Transverse colon (tissue), 4 donors: Measurements from ENCODE around the gene ESPL1. TPM values are rescaled to one million over a fixed set of nuclear protein-coding genes. Genes with fewer than 3 reads are reported as not detected.
A peak's percentile ranks its signal among the peaks of the same experiment; 100 is the strongest.

Source experiments
- DNase-seq: peaks from one replicate; pipeline ENCODE4 v3.0.0-alpha.2; 2019
- H3K27ac ChIP-seq, 4 donors: fragments of 200-600 bp; sonication (generic); 2 replicates each; pipeline ENCODE4 v1.5.1; 2016 to 2018; ENCODE audit warnings: inconsistent platforms in 4 of 4
- H3K27me3 ChIP-seq: fragments of 200-600 bp; sonication (generic); 2 replicates; pipeline ENCODE4 v1.5.1; 2017; ENCODE audit warnings: inconsistent platforms
- H3K36me3 ChIP-seq, 4 donors: fragments of 200-600 bp; sonication (generic); 2 replicates each; pipeline ENCODE4 v1.5.1; 2017 to 2019; ENCODE audit warnings: inconsistent platforms in 4 of 4
- H3K4me1 ChIP-seq, 4 donors: fragments of 200-600 bp; sonication (generic); 2 replicates each; pipeline ENCODE4 v1.5.1; 2017 to 2020; ENCODE audit warnings: inconsistent platforms in 4 of 4
- H3K4me3 ChIP-seq, 4 donors: fragments of 200-600 bp; sonication (generic); 1 replicate in 1 of 4; 2 replicates in 3 of 4; pipeline versions ENCODE4 v1.5.1 to v1.6.1; 2017 to 2019; ENCODE audit warnings: inconsistent platforms in 4 of 4
- H3K9me3 ChIP-seq, 2 donors: fragments of 200-600 bp; sonication (generic); 2 replicates each; pipeline ENCODE4 v1.5.1; 2017 to 2019; ENCODE audit warnings: inconsistent platforms in 2 of 2
- CTCF ChIP-seq, 5 experiments: fragments of 200-600 bp in 3 of 5; fragments of 450-650 bp in 2 of 5; sonication (generic) in 3 of 5; IDR thresholded peaks; 1 replicate in 2 of 5; 2 replicates in 3 of 5; pipeline ENCODE4 v1.5.1; 2016 to 2017; ENCODE audit warnings: antibody characterized with exemption in 5 of 5, inconsistent platforms in 3 of 5, mild to moderate bottlenecking in 2 of 5, moderate library complexity in 1 of 5
- EP300 ChIP-seq: sonication (generic); formaldehyde crosslinking; IDR thresholded peaks from one replicate; pipeline ENCODE4 v1.6.1; 2017; ENCODE audit warnings: antibody characterized with exemption, low read depth
- POLR2A ChIP-seq: fragments of 450-650 bp; IDR thresholded peaks from one replicate; pipeline ENCODE4 v1.6.1; 2016; ENCODE audit warnings: antibody characterized with exemption, mild to moderate bottlenecking, moderate library complexity
- POLR2AphosphoS5 ChIP-seq, 3 donors: sonication (generic); formaldehyde crosslinking; IDR thresholded peaks; one replicate each; pipeline ENCODE4 v1.6.1; 2016; ENCODE audit warnings: antibody characterized with exemption in 3 of 3
- WGBS, 2 donors: methylation state at CpG; one replicate each; pipeline ENCODE4 v1.1.5; 2018; ENCODE audit warnings: low coverage in 1 of 2; 5-methylcytosine and 5-hydroxymethylcytosine counted together
- in situ Hi-C, 4 donors: fragments of 200-750 bp; cut with MboI; loops; one replicate each; pipeline versions ENCODE4 v1.15.0 to v1.15.1; 2017; ENCODE audit warnings: low sequenced_read_pairs in 3 of 4, low pct_ligation_motif_present in 1 of 4, low pct_unique_long_range_greater_than_20kb in 1 of 4
- intact Hi-C: fragments of 100-400 bp; cut with DNase I; formaldehyde crosslinking; loops from one replicate; pipeline ENCODE4 v1.15.1; 2023; ENCODE audit warnings: low total_unique reads
- total RNA-seq, 4 donors: library from RNA; depleted of rRNA; stranded (reverse); fragments of >200 nt; gene quantifications; one replicate each; pipeline ENCODE4 v1.1.0, GENCODE V29; 2016

ESPL1 gene
- total RNA-seq, 4 donors from 2014 or later, result 6.5 to 31.8 (median 18.8) TPM

GRCh38 chr12:53298164-53298563 lies 30.1 kb downstream of the ESPL1 start:
- no peaks in the 10 kb centered on the region for H3K9me3 ChIP-seq
- no peak overlapping the region for H3K4me3 ChIP-seq
- H3K27ac ChIP-seq, result peak overlapping the region; percentile 7 to 86 (median 78)
- 53 to 57% methylated on average over 5 of the region's 5 CpGs for WGBS, 2 donors
- no peak for DNase-seq
- no peak for TF ChIP-seq POLR2AphosphoS5 (IDR thresholded peaks at IDR 0.05)
- no peak for TF ChIP-seq CTCF (IDR thresholded peaks at IDR 0.05)
- no peak for TF ChIP-seq POLR2A
- TF ChIP-seq EP300, result no peak
- no peaks in the 10 kb centered on the region for H3K27me3 ChIP-seq
- no peaks in the 10 kb centered on the region for H3K36me3 ChIP-seq
- intact Hi-C loops, result no loop called here
- in situ Hi-C loops, result loop anchor here in 1 of 4 donors (25.0 kb wide), 1 partner anchor 236 kb away; the partner anchor contains the start of gene TNS2
- H3K4me1 ChIP-seq, result peaks cover 14 to 65% (median 32%) of the 10 kb centered on the region in 4 donors

DNA sequence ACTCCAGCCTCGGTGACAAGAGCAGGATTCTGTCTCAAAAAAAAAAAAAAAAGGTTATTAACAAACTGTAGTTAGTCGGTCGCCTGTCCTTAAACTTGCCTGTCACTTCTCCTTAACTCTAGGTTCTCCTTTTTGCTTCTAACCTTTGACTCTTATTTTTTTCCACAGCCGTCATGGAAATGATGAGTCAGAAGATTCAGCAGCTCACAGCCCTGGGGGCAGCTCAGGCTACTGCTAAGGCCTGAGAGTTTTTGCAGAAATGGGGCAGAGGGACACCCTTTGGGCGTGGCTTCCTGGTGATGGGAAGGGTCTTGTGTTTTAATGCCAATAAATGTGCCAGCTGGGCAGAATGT lies 31.0 kb downstream of the ESPL1 start:
- H3K4me1 ChIP-seq, result peaks cover 14 to 65% (median 33%) of the 10 kb centered on the region in 4 donors
- no peaks in the 10 kb centered on the region for H3K27me3 ChIP-seq
- TF ChIP-seq POLR2A (no peak), POLR2AphosphoS5 (IDR thresholded peaks at IDR 0.05) (no peak), EP300 (no peak), CTCF (IDR thresholded peaks at IDR 0.05) (no peak)
- WGBS, 2 donors, result 49 to 55% methylated on average over 4 to 5 of the region's 5 CpGs
- no peaks in the 10 kb centered on the region for H3K9me3 ChIP-seq
- peak overlapping the region; percentile 72 to 86 (median 80) for H3K27ac ChIP-seq
- DNase-seq, result no peak
- peak overlapping the region in 3 of 4 donors; percentile 43 to 71 (median 55) for H3K4me3 ChIP-seq
- H3K36me3 ChIP-seq, result no peaks in the 10 kb centered on the region
- in situ Hi-C loops, result loop anchor here in 1 of 4 donors (25.0 kb wide), 1 partner anchor 237 kb away; the partner anchor contains the start of gene TNS2
- intact Hi-C loops, result no loop called here

GRCh38 chr12:53299454-53300180 lies 31.5 kb downstream of the ESPL1 start, which contains the start of gene MYG1:
Gene MYG1 (plus strand): TSS chr12:53299695. CDS start chr12:53299738, 43 bp downstream.
- no peaks in the 10 kb centered on the region for H3K27me3 ChIP-seq
- H3K4me1 ChIP-seq, result peaks cover 14 to 63% (median 33%) of the 10 kb centered on the region in 4 donors
- in situ Hi-C loops (loop anchor here in 1 of 4 donors (25.0 kb wide), 1 partner anchor 237 kb away; the partner anchor contains the start of gene TNS2), intact Hi-C loops (no loop called here)
- no peaks in the 10 kb centered on the region for H3K9me3 ChIP-seq
- H3K27ac ChIP-seq, result peak within 1 kb of the TSS; percentile 72 to 86 (median 80)
- H3K36me3 ChIP-seq, result no peaks in the 10 kb centered on the region
- peak within 1 kb of the TSS; percentile 43 to 71 (median 57) for H3K4me3 ChIP-seq
- DNase-seq, result peak; percentile 90
- 0% methylated on average over 51 of the region's 51 CpGs; no CpG with 5 or more reads in 1 of the 2 donors for WGBS, 2 donors
- TF ChIP-seq POLR2A (peak; percentile 78), CTCF (IDR thresholded peaks at IDR 0.05) (peak; percentile 16 to 62 (median 27)), POLR2AphosphoS5 (IDR thresholded peaks at IDR 0.05) (peak; percentile 33 to 90 (median 86)), EP300 (no peak)

- intact Hi-C loops (no loop called here), in situ Hi-C loops (no loop called here)
- H3K4me3 ChIP-seq, result peak overlapping the region; percentile 43 to 71 (median 57)
- peaks cover 14 to 59% (median 30%) of the 10 kb centered on the region in 4 donors for H3K4me1 ChIP-seq
- DNase-seq, result no peak
- no peaks in the 10 kb centered on the region for H3K36me3 ChIP-seq
- TF ChIP-seq CTCF (IDR thresholded peaks at IDR 0.05) (no peak), EP300 (no peak), POLR2AphosphoS5 (IDR thresholded peaks at IDR 0.05) (no peak), POLR2A (no peak)
- H3K9me3 ChIP-seq, result no peaks in the 10 kb centered on the region
- no peaks in the 10 kb centered on the region for H3K27me3 ChIP-seq
- H3K27ac ChIP-seq, result peak overlapping the region; percentile 72 to 86 (median 80)
- 0 to 1% methylated on average over 5 to 12 of the region's 12 CpGs for WGBS, 2 donors
These were observed 32.1 kb downstream of the ESPL1 start for GRCh38 chr12:53300187-53300586.
